ENCODE data around the gene HOXA5. TPM values are rescaled to one million over a fixed set of nuclear protein-coding genes. Genes with fewer than 3 reads are reported as not detected.

HOXA5 gene
- total and polyA plus RNA-seq, 11 donors: 0.07 to 2.8 (median 0.36) TPM; not detected in 7

DNA sequence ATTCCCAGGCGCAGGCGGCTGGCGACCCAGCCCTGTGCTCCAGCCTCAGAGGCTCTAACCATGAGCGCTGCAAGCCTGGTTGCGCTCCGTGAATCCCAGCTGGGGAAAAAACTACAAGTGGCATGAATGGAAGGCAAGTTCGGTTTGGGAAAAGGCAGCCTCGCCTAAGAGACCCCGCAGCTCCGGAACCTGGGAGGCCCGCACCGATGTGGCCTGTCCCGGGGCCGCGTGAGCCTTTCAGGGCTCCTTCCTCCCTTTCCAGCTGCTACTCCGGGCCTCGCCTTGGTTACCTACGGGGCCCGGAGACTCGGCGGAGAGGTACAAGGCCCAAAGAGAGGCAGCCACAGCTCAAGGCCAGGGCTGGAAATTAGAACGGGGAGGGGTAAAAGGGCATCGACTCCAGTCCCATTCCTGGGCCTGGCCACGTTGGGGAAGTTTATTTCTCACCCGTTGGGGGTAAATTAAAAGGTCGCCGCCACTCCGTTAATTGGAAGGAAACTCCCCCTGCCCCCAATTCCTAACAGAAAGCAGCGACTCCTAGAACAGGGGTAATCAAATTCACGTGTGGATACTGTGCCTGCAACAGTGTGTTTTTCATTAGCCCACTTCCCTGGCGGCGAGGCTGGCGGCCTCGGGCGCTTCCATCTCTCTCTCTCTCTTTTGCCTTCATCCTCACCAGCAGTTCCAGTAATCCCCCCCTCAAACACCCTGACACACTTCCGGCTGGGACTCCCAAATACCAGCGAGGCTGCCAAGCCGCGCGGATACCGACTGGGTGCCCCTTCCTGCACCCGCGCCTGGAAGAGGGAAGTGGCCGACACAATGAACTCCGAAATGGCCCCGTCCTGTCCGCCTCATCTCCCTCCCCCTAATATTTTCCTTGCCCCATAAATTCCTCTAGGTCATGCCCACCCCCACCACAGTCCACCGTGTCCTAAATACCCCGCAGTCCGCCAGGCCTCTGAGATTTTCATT, 23.3 kb upstream of the HOXA5 start:
- no peaks in the 10 kb centered on the region for H3K36me3 ChIP-seq
- no peaks in the 10 kb centered on the region for H3K9me3 ChIP-seq
- no peak for TF ChIP-seq POLR2A (IDR thresholded peaks at IDR 0.05)
- peaks cover 0 to 49% (median 7%) of the 10 kb centered on the region in 12 donors for H3K4me1 ChIP-seq
- peak overlapping the region in 2 of 12 donors; percentile 17 to 51 for H3K4me3 ChIP-seq
- peak overlapping the region in 1 of 12 donors; percentile 91 for H3K27ac ChIP-seq
- WGBS, 4 donors: 4 to 9% (median 6%) methylated on average over 43 to 50 of the region's 50 CpGs
- intact Hi-C loops (cut with DNase I): loop anchor here in 7 of 10 donors (10.0 kb wide), 6 partner anchors 802 to 1312 kb away; no protein-coding TSS in a partner anchor
- H3K27me3 ChIP-seq: peaks cover 82 to 100% (median 99%) of the 10 kb centered on the region in 9 donors
- ATAC-seq: no peak
- peak in 2 of 5 donors; percentile 16 to 62 for DNase-seq

DNA sequence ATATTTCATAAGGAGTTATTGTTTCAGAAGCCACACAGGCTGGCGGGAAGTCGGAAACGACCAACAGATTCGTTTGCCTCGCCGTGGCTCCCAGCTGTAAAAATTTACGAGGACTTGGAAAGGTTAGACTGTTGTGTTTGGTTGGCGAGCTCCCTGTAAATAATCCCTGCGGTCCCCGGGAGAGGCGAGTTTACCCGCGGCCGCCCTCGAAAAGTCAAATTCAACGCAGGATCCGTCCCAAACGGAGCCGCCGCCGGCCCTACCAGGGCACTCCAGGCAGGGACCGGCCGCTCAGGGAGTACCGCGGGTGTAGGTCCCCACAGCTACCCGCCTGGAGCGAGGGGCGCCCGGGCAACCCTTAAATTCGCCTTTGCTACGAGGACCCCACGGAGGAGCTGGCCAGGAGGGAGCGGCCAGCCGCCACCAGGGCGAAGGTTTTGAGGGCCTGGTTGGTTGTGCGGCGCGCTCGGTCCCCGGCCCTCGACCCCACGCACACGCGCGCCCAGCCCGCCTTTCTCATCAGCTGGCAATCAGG, 22.6 kb upstream of the HOXA5 start:
- Histone ChIP-seq H3K4me1 (peaks cover 0 to 53% (median 12%) of the 10 kb centered on the region in 12 donors), H3K9me3 (no peaks in the 10 kb centered on the region), H3K27ac (peak overlapping the region in 1 of 12 donors; percentile 91), H3K36me3 (no peaks in the 10 kb centered on the region), H3K27me3 (peaks cover 76 to 100% (median 99%) of the 10 kb centered on the region in 9 donors), H3K4me3 (peak overlapping the region in 7 of 12 donors; percentile 4 to 51 (median 7))
- DNase-seq (peak in 1 of 5 donors; percentile 6), ATAC-seq (no peak)
- 5 to 8% (median 7%) methylated on average over 21 to 46 of the region's 46 CpGs for WGBS, 4 donors
- TF ChIP-seq, protein P1, sequence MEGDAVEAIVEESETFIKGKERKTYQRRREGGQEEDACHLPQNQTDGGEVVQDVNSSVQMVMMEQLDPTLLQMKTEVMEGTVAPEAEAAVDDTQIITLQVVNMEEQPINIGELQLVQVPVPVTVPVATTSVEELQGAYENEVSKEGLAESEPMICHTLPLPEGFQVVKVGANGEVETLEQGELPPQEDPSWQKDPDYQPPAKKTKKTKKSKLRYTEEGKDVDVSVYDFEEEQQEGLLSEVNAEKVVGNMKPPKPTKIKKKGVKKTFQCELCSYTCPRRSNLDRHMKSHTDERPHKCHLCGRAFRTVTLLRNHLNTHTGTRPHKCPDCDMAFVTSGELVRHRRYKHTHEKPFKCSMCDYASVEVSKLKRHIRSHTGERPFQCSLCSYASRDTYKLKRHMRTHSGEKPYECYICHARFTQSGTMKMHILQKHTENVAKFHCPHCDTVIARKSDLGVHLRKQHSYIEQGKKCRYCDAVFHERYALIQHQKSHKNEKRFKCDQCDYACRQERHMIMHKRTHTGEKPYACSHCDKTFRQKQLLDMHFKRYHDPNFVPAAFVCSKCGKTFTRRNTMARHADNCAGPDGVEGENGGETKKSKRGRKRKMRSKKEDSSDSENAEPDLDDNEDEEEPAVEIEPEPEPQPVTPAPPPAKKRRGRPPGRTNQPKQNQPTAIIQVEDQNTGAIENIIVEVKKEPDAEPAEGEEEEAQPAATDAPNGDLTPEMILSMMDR (IDR thresholded peaks at IDR 0.05): no peak
- TF ChIP-seq POLR2A (IDR thresholded peaks at IDR 0.05): no peak
- intact Hi-C loops (cut with DNase I): loop anchor here in 7 of 10 donors (10.0 kb wide), 6 partner anchors 801 to 1311 kb away; no protein-coding TSS in a partner anchor

DNA sequence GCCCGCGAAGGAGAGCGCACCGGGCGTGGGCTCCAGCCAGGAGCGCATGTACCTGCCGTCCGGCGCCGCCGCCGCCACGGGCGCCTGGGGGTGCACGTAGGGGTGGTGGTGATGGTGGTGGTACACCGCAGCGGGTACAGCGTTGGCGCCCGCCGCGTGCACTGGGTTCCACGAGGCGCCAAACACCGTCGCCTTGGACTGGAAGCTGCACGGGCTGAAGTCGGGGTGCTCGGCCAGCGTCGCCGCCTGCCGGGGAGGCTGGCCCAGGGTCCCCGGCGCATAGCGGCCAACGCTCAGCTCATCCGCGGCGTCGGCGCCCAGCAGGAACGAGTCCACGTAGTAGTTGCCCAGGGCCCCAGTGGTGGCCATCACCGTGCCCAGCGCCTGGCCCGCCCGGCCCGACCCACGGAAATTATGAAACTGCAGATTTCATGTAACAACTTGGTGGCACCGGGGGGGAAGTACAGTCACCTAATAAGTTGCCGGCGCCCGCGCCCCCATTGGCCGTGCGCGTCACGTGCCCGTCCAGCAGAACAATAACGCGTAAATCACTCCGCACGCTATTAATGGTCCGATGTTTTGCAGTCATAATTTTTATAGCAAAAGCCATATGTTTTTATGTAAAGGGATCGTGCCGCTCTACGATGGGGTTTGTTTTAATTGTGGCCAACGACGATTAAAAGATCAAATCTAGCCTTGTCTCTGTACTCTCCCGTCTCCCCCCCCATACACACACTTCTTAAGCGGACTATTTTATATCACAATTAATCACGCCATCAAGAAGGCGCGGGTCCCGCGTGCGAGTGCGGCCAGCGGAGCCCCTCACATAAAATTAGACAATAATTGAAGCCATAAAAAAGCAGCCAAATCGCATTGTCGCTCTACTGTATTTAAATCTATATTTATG, 21.9 kb upstream of the HOXA5 start, which contains the start of gene HOXA9:
Gene HOXA9 (minus strand): TSS at position 449 of the 907 bp plus-strand sequence. CDS start 80 bp downstream, at position 369.
- TF ChIP-seq POLR2A (IDR thresholded peaks at IDR 0.05): no peak
- TF ChIP-seq, protein P1 (IDR thresholded peaks at IDR 0.05): peak in 1 of 12 donors; percentile 8
- intact Hi-C loops (cut with DNase I): loop anchor here in 7 of 10 donors (10.0 kb wide), 6 partner anchors 801 to 1311 kb away; no protein-coding TSS in a partner anchor
- no peaks in the 10 kb centered on the region for H3K36me3 ChIP-seq
- H3K4me1 ChIP-seq: peaks cover 0 to 60% (median 19%) of the 10 kb centered on the region in 12 donors
- peak within 1 kb of the TSS in 1 of 12 donors; percentile 91 for H3K27ac ChIP-seq
- WGBS, 4 donors: 4 to 7% (median 6%) methylated on average over 50 to 82 of the region's 82 CpGs
- H3K4me3 ChIP-seq: peak within 1 kb of the TSS in 11 of 12 donors; percentile 6 to 51 (median 17)
- no peaks in the 10 kb centered on the region for H3K9me3 ChIP-seq
- ATAC-seq (no peak), DNase-seq (peak in 2 of 5 donors; percentile 33 to 74)
- peaks cover 79 to 100% (median 98%) of the 10 kb centered on the region in 9 donors for H3K27me3 ChIP-seq

Data from heart left ventricle (tissue), 16 donors.